ENCODE data around the gene WDR72.
"Not testable (repeated sequence)": the region's sequence is repeated elsewhere in the genome, so short reads cannot be mapped to it uniquely, and the experiment has no call there.

WDR72 gene

GRCh38 chr15:53759411-53759931 is at the start of gene WDR72:
WDR72 (minus strand) TSS chr15:53759663; CDS start chr15:53733149, 26,514 bp downstream.
- DNase-seq (ENCODE audit: low read depth): no peak

DNA sequence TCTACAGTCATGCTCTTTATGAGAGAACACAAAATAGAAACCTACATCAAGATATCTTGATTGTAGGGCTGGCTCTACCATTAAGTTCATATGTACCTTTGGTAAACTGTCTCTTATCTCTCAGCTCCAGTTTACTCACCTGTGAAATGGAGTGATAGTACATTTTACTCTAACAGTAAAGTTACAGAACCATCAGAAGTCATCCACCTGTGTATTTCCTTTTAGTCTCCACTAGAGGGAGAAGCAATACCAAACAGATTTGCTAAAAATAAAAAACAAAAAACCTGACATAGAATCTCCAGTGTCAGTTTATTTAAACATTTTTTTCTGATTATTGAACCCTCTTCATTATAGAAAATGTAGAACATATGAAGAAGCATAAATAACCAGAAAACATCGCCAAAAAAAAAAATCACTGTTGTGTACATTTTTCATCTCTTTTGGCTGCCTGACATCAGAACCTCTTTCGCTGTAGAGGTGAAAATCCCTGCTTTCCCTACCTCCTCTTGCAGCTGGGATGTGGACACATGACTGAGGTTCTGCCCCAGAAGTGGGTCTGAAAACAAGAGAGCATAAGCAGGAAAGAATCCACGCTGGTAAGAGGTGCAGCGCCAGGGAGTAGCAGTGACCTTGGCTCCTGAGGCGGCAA is 48.7 kb upstream of the WDR72 start:
- DNase-seq (ENCODE audit: low read depth): peak; percentile 7

GRCh38 chr15:53807501-53807900 is 48.0 kb upstream of the WDR72 start:
- DNase-seq (ENCODE audit: low read depth): no peak

DNA sequence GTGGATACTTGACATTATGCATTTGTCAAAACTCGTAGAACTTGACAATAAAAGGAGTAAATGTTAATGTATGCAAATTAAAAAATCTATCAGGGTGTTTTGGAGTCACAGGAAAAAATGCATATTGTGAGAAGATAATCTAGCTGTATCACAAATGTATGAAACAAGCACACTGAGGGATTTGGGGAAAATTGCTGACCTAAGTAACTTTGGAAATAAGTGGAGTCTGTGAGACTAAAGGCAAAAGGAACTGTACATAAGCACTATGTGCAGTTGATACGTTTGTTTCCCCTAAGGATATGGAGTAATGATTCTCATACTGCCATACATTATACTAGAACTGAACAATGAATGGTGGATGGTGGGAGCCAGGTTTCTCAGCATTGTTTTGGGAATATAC is 43.2 kb upstream of the WDR72 start:
- DNase-seq (ENCODE audit: low read depth): no peak

DNA sequence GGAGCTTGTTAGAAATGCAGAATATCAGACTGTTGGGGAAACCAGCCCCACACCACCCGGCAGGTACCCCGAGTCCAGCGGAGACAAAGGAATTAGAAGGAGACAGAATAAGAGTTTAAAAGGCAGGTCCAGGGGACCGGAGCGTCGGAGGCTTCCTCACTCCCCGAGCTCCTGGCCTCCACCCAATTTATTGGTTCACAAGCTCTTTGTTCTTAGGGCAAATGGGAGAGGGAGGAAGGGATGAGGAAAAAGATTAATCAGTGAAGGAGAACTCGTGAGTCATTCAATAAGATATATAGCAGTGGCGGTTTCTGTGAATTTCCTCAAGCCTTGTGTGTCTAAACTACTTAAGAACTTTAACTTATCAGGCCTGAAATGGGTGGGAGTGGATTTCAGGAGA is 32.1 kb upstream of the WDR72 start:
- DNase-seq (ENCODE audit: low read depth): no peak

GRCh38 chr15:53789654-53790375 is 30.4 kb upstream of the WDR72 start:
- DNase-seq (ENCODE audit: low read depth): no peak

- no peak for DNase-seq (ENCODE audit: low read depth)
Observed at GRCh38 chr15:53786401-53786800, 26.9 kb upstream of the WDR72 start.

DNA sequence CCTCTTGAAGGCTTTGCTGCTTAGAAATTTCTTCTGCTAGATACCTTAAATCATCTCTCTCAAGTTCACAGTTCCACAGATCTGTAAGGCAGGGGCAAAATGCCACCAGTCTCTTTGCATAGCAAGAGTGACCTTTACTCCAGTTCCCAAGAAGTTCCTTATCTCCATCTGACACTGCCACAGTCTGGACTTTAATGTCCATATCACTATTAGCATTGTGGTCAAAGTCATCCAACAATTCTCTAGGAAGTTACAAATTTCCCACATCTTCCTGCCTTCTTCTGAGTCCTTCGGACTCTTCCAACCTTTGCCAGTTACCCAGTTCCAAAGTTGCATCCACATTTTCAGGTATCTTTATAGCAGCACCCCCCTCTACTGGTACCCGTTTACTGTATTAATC is 25.8 kb upstream of the WDR72 start:
- DNase-seq (ENCODE audit: low read depth): not testable (repeated sequence)

GRCh38 chr15:53762916-53763315 is 3.5 kb upstream of the WDR72 start:
- DNase-seq (ENCODE audit: low read depth): no peak

DNA sequence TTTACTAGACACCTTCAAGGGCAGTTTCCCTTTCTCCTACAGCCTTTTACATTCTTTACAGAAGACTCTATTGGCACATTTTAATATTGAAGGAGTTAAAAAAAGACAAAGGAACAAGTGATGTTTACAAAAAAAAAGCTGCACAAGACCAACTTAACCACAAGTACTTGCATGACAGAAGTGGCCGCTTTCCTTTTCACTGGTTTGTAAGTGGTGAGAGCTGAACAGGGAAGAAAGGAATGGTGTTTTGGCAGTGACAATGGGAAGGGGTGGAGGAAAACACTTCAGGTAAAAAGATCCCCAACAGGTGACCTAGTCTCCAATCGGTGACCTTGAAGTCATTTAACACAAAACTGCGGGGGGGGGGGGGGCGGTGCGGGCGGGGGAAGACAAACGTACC is 1.1 kb downstream of the WDR72 start:
- DNase-seq (ENCODE audit: low read depth): no peak

DNA sequence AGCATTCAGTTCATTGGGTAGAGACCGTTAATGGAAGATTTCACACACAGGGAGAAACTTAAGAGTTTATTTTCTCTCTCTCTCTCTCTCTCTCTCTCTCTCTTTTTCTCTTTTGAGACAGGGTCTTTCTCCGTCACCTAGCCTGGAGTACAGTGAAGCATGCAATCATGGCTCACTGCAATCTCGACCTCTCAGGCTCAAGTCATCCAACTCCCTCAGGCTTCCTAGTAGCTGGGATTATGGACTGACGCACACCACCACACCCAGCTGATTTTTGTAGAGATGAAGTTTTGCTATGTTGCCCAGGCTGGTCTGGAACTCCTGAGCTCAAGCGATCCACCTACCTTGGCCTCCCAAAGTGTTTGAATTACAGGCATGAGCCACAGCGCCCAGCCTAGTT is 1.6 kb downstream of the WDR72 start:
- no peak for DNase-seq (ENCODE audit: low read depth)

- no peak for DNase-seq (ENCODE audit: low read depth)
Observed at GRCh38 chr15:53753813-53754212, 5.7 kb downstream of the WDR72 start.

GRCh38 chr15:53752406-53752805 is 7.1 kb downstream of the WDR72 start:
- DNase-seq (ENCODE audit: low read depth): no peak

DNA sequence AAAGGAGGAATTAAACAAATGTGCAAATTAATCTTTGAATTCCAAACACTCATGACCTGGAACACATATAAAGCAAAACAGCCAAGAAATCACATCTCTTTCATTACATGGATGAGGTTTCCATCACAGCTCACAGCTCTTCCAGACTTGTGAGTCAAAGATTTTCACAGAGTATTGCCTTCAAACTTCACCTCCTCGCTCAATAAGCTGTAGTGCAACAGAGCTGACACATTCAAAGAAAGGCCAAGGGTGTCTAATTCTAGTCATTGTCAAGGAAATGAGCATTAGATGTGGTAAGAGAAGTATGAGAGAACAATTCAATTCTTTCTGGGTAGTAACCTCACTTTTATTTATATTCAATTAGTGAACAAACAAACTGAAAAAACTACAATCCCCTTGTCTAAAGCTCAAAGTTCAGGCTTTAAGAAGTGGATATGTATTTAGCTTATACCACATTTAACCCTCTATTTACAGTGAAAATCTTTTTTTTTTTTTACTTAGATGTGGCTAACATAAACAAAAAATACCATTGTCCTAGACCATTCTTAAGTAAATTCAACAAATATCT is 11.9 kb downstream of the WDR72 start:
- DNase-seq (ENCODE audit: low read depth): no peak

DNA sequence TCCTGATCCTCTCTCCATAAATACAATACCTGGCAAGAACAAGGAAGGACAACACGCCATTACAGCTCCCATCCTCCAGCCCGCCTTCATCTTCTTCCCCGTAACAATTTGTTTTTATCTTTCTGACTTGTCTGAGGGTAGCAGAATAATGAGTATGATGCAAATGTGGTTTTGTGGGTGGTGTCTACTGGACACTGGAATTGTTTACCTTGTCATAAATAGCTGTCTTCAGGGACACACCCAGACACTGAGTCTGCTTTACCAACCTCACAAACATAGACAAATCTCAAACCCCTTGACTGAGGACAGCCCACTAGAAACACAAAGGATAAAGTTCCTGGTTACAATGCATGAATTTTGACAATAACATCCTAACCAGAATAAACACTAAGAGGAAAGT is 13.4 kb downstream of the WDR72 start:
- DNase-seq (ENCODE audit: low read depth): no peak

GRCh38 chr15:53739651-53740050 is 19.8 kb downstream of the WDR72 start:
- DNase-seq (ENCODE audit: low read depth): no peak

DNA sequence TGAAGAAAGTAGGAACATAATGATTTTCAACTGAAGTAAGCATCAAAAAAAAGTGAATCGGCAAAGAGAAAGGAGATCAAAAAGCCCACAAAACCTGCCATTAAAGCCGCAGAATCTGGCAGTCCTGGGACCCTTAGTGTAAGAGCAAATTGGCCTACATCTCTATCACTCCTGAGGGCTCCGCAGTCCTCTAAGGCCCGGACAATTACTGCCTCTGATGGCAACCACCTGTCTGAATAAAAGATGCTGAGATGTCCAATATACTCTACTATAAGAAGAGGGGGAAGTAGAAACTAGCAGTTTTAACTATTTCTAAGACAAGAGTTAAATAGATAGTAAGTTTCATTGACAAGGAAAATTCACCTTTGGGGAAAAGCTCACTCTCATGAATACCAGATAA is 20.3 kb downstream of the WDR72 start:
- DNase-seq (ENCODE audit: low read depth): no peak

DNA sequence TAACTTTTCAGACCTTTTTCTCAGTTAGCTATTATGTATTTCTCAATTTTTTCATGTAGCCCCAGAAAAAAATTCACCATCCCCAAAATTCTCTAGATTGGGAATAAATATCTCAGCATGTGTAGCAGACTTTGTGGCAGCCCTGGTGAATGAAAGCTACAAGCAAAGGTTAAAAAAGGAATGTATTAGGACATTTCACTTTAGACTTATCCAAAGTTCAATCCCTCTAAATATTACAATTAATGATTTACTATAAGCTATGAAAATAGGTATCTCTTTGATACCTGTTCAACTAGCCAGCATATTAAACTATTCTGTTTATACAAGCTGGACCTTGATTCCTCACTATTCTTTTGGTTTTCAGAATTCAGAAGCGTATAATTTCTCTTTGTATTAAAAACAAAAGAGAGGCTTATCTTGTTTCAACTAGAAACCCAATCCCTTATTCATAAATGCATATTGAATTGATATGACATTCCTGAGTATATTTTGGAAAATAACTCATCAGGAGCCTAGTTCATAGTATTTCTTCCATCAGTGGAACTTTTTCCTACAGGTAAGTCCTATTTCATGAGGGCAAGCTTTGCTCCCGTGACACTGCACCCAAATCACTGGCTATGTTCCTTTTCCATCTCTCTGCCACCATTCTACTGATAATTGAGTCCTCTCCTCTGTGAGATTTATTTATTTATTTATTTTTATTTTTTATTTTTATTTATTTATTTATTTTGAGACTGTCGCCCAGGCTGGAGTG is 38.0 kb downstream of the WDR72 start:
- DNase-seq (ENCODE audit: low read depth): no peak

GRCh38 chr15:53716909-53717876 is 42.3 kb downstream of the WDR72 start:
- DNase-seq (ENCODE audit: low read depth): no peak

- DNase-seq (ENCODE audit: low read depth): no peak
Observed at GRCh38 chr15:53713218-53713617, 46.2 kb downstream of the WDR72 start.

DNA sequence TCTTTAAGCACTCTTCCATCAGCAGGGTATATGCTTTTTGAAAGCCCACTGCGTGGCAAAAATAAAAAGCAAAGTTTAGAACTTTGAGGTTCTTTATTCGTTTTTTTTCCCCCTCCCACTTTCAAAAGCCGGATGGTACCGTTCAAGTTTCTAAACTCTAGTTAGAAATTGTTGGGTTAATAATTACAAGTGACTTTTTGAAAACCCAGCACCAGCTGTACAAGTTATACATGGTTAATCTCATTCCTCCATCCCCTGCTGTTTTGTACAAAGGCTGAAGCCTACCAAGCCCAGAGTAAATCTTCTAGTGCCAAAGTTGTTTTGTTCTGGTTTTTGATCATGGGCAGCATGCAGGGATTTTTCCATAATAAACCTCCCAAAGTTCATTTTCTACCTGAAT is 48.6 kb downstream of the WDR72 start:
- DNase-seq (ENCODE audit: low read depth): no peak
